ENCODE results near the gene GUCY1A1. TPM values are rescaled to one million over a fixed set of nuclear protein-coding genes. Genes with fewer than 3 reads are reported as not detected.

GUCY1A1 gene
- total RNA-seq, 2 experiments from 2014 or later = 0.09 to 0.45 TPM

- DNase-seq (no peak), ATAC-seq (no peak)
- Mint-ChIP-seq H3K4me1 (ENCODE audit: low read depth) (no peaks in the 10 kb centered on the region), H3K36me3 (ENCODE audit: low read depth) (no peaks in the 10 kb centered on the region), H3K4me3 (no peak overlapping the region), H3K27ac (no peak overlapping the region), H3K27me3 (peaks cover 14% of the 10 kb centered on the region), H3K9me3 (no peaks in the 10 kb centered on the region)
- intact Hi-C loops (cut with micrococcal nuclease) = no loop called here
- TF ChIP-seq CTCF (IDR thresholded peaks at IDR 0.05) = no peak
- POLR2A ChIA-PET = no interaction called here
- CTCF ChIA-PET = no interaction called here
Measured at GRCh38 chr4:155676430-155676825, 9.8 kb downstream of the GUCY1A1 start.

- no peak for ATAC-seq
Measured at GRCh38 chr4:155678011-155678410, 11.4 kb downstream of the GUCY1A1 start.

GRCh38 chr4:155679343-155679742 lies 12.7 kb downstream of the GUCY1A1 start:
- no peaks in the 10 kb centered on the region for H3K36me3 Mint-ChIP-seq (ENCODE audit: low read depth)
- POLR2A ChIA-PET = no interaction called here
- H3K27ac Mint-ChIP-seq = no peak overlapping the region
- no peak overlapping the region for H3K4me3 Mint-ChIP-seq
- CTCF ChIA-PET = no interaction called here
- H3K27me3 Mint-ChIP-seq = peaks cover 8% of the 10 kb centered on the region
- no peaks in the 10 kb centered on the region for H3K9me3 Mint-ChIP-seq
- intact Hi-C loops (cut with micrococcal nuclease) = no loop called here
- no peak for ATAC-seq
- no peak for DNase-seq
- no peaks in the 10 kb centered on the region for H3K4me1 Mint-ChIP-seq (ENCODE audit: low read depth)
- no peak for TF ChIP-seq CTCF (IDR thresholded peaks at IDR 0.05)

More at GRCh38 chr4:155678011-155678410, 11.4 kb downstream of the GUCY1A1 start:
- POLR2A ChIA-PET = no interaction called here
- Mint-ChIP-seq H3K36me3 (ENCODE audit: low read depth) (no peaks in the 10 kb centered on the region), H3K4me3 (no peak overlapping the region), H3K4me1 (ENCODE audit: low read depth) (no peaks in the 10 kb centered on the region), H3K27ac (no peak overlapping the region), H3K9me3 (no peaks in the 10 kb centered on the region), H3K27me3 (peaks cover 14% of the 10 kb centered on the region)
- TF ChIP-seq CTCF (IDR thresholded peaks at IDR 0.05) = no peak
- no peak for DNase-seq
- CTCF ChIA-PET = no interaction called here
- intact Hi-C loops (cut with micrococcal nuclease) = no loop called here

- DNase-seq (no peak), ATAC-seq (no peak)
- no peaks in the 10 kb centered on the region for H3K9me3 Mint-ChIP-seq
- ChIA-PET POLR2A (no interaction called here), CTCF (no interaction called here)
- no peak overlapping the region for H3K4me3 Mint-ChIP-seq
- TF ChIP-seq CTCF (IDR thresholded peaks at IDR 0.05) = no peak
- no peak overlapping the region for H3K27ac Mint-ChIP-seq
- no peaks in the 10 kb centered on the region for H3K4me1 Mint-ChIP-seq (ENCODE audit: low read depth)
- intact Hi-C loops (cut with micrococcal nuclease) = no loop called here
- no peaks in the 10 kb centered on the region for H3K36me3 Mint-ChIP-seq (ENCODE audit: low read depth)
- peaks cover 2% of the 10 kb centered on the region for H3K27me3 Mint-ChIP-seq
Measured at GRCh38 chr4:155681886-155682285, 15.2 kb downstream of the GUCY1A1 start.

- TF ChIP-seq CTCF (IDR thresholded peaks at IDR 0.05) = no peak
- Mint-ChIP-seq H3K9me3 (no peaks in the 10 kb centered on the region), H3K4me1 (ENCODE audit: low read depth) (no peaks in the 10 kb centered on the region), H3K4me3 (no peak overlapping the region), H3K36me3 (ENCODE audit: low read depth) (no peaks in the 10 kb centered on the region), H3K27ac (no peak overlapping the region), H3K27me3 (no peaks in the 10 kb centered on the region)
- intact Hi-C loops (cut with micrococcal nuclease) = no loop called here
- ChIA-PET CTCF (no interaction called here), POLR2A (no interaction called here)
- ATAC-seq (no peak), DNase-seq (no peak)
Measured at GRCh38 chr4:155684423-155684822, 17.8 kb downstream of the GUCY1A1 start.

Measured in activated CD8-positive, alpha-beta T cell treated with anti-CD3 and anti-CD28 coated beads for 36 hours (primary cell).